GM21723 (cell line): Measurements from ENCODE around the gene WFDC1.

ENCODE experiments used
- ATAC-seq: cut with Tn5 transposase; IDR thresholded peaks from one replicate; pipeline ENCODE4 v1.9.1; 2021; ENCODE audit warnings: mild to moderate bottlenecking, moderate library complexity; ENCODE audit not compliant: unreplicated experiment

Gene WFDC1

GRCh38 chr16:84271866-84272265, 22.8 kb upstream of the WFDC1 start:
- no peak for ATAC-seq

GRCh38 chr16:84272740-84273320, 21.8 kb upstream of the WFDC1 start:
- no peak for ATAC-seq

GRCh38 chr16:84274515-84274914, 20.2 kb upstream of the WFDC1 start:
- ATAC-seq = no peak

- ATAC-seq = no peak
Measured at GRCh38 chr16:84275585-84276151, 19.0 kb upstream of the WFDC1 start.

- ATAC-seq = no peak
Measured at GRCh38 chr16:84277244-84277823, 17.3 kb upstream of the WFDC1 start.

GRCh38 chr16:84278333-84278732, 16.3 kb upstream of the WFDC1 start:
- ATAC-seq = no peak

- ATAC-seq = no peak
Measured at GRCh38 chr16:84278968-84279367, 15.7 kb upstream of the WFDC1 start.

GRCh38 chr16:84279881-84280280, 14.8 kb upstream of the WFDC1 start:
- ATAC-seq = no peak

- ATAC-seq = no peak
Measured at GRCh38 chr16:84281074-84281473, 13.6 kb upstream of the WFDC1 start.

GRCh38 chr16:84282533-84282932, 12.1 kb upstream of the WFDC1 start:
- ATAC-seq = no peak

- ATAC-seq = no peak
Measured at GRCh38 chr16:84283314-84284153, 11.1 kb upstream of the WFDC1 start.

- ATAC-seq = no peak
Measured at GRCh38 chr16:84284154-84284722, 10.4 kb upstream of the WFDC1 start.

- no peak for ATAC-seq
Measured at GRCh38 chr16:84286578-84287240, 8.0 kb upstream of the WFDC1 start.

GRCh38 chr16:84288902-84289301, 5.8 kb upstream of the WFDC1 start:
- no peak for ATAC-seq

GRCh38 chr16:84291226-84291625, 3.5 kb upstream of the WFDC1 start:
- no peak for ATAC-seq

GRCh38 chr16:84292011-84292410, 2.7 kb upstream of the WFDC1 start:
- no peak for ATAC-seq

- ATAC-seq = no peak
Measured at GRCh38 chr16:84293406-84293805, 1.3 kb upstream of the WFDC1 start.

GRCh38 chr16:84294117-84294516, 561 bp upstream of the WFDC1 start:
- no peak for ATAC-seq

- no peak for ATAC-seq
Measured at GRCh38 chr16:84295203-84295860, 654 bp downstream of the WFDC1 start.

GRCh38 chr16:84298376-84298899, 3.8 kb downstream of the WFDC1 start:
- no peak for ATAC-seq
